Thymus (tissue), 11 donors: ENCODE results near the gene WIPF1. TPM values are rescaled to one million over a fixed set of nuclear protein-coding genes. Genes with fewer than 3 reads are reported as not detected.
"Not testable (repeated sequence)": the region's sequence is repeated elsewhere in the genome, so short reads cannot be mapped to it uniquely, and the experiment has no call there.

Source experiments
- DNase-seq, 9 donors: peaks; one replicate each; pipeline ENCODE4 v3.0.0-alpha.2; 2013; ENCODE audit warnings: low spot score in 9 of 9, low read depth in 6 of 9, missing footprints in 1 of 9
- H3K27ac ChIP-seq, 2 donors: one replicate each; pipeline ENCODE4 v1.5.1; 2013; ENCODE audit warnings: control low read depth in 1 of 2, low read depth in 1 of 2, low read length in 1 of 2, mild to moderate bottlenecking in 1 of 2, moderate library complexity in 1 of 2
- H3K27me3 ChIP-seq, 2 donors: one replicate each; pipeline ENCODE4 v1.5.1; 2013; ENCODE audit warnings: low read length in 1 of 2; ENCODE audit not compliant: control insufficient read depth in 2 of 2, insufficient read depth in 1 of 2
- H3K36me3 ChIP-seq, 2 donors: one replicate each; pipeline ENCODE4 v1.5.1; 2013; ENCODE audit warnings: low read length in 1 of 2, mild to moderate bottlenecking in 1 of 2, moderate library complexity in 1 of 2; ENCODE audit not compliant: control insufficient read depth in 2 of 2, insufficient read depth in 2 of 2
- H3K4me1 ChIP-seq, 2 donors: one replicate each; pipeline ENCODE4 v1.5.1; 2013; ENCODE audit warnings: low read length in 2 of 2; ENCODE audit not compliant: control insufficient read depth in 2 of 2, insufficient read depth in 2 of 2
- H3K4me3 ChIP-seq, 2 donors: one replicate each; pipeline ENCODE4 v1.5.1; 2013; ENCODE audit warnings: low read length in 2 of 2, control low read depth in 1 of 2, mild to moderate bottlenecking in 1 of 2
- H3K9me3 ChIP-seq, 2 donors: one replicate each; pipeline ENCODE4 v1.5.1; 2013; ENCODE audit warnings: low read length in 1 of 2, mild to moderate bottlenecking in 1 of 2; ENCODE audit not compliant: control insufficient read depth in 2 of 2, insufficient read depth in 1 of 2
- WGBS: extraction: QIAGEN DNeasy Blood & Tissue Kit; methylation state at CpG from one replicate; pipeline ENCODE4 v1.1.7; 2013; 5-methylcytosine and 5-hydroxymethylcytosine counted together
- polyA plus RNA-seq: library from polyadenylated mRNA; stranded (reverse); fragments of 200-250 nt; gene quantifications from one replicate; pipeline ENCODE4 v1.2.3, GENCODE V29; 2013
- total RNA-seq: library from RNA; stranded (reverse); fragments of 120-200 nt; gene quantifications from one replicate; pipeline ENCODE4 v1.2.4, GENCODE V29; 2013
- donor health status: healthy.

Gene WIPF1
- total and polyA plus RNA-seq, 2 donors, result 21.9 to 65.0 TPM

DNA sequence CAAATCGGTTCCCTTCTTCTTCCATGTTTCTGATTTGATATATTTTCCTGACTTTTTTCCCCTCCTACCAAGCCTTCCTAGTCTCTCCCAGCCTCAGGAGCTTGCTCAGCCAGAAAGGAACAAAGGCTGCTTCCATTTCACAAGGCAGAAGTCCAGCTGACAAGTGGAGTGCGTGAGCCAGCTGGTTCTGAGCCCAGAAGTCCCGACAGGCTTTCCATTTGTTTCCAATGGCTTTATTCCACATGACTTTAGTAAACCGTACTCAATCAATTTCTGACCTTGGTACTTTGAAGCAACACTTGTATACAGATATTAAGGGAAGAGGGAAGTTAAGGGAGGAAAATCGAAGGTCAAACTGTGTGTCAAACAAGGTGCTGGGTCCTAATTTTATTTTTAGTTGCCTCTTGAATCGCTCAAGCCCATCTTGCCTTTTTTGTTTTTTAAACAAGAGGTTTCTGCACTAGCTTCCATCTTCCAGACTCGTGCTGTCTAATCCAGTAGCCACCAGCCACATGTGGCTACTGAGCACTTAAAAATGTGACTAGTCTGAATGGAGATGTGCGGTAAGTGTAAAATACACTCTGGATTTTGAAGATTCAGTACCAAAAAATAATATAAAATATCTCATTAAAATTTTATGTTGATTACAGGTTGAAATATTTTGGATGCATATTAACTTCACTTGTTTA is 36.2 kb downstream of the WIPF1 start:
- Histone ChIP-seq H3K4me3 (no peak overlapping the region), H3K27ac (no peak overlapping the region), H3K4me1 (no peaks in the 10 kb centered on the region), H3K9me3 (no peaks in the 10 kb centered on the region), H3K36me3 (peaks cover 33 to 67% of the 10 kb centered on the region in 2 donors), H3K27me3 (no peaks in the 10 kb centered on the region)
- WGBS, result 96% methylated on average over 8 of the region's 8 CpGs
- no peak for DNase-seq

DNA sequence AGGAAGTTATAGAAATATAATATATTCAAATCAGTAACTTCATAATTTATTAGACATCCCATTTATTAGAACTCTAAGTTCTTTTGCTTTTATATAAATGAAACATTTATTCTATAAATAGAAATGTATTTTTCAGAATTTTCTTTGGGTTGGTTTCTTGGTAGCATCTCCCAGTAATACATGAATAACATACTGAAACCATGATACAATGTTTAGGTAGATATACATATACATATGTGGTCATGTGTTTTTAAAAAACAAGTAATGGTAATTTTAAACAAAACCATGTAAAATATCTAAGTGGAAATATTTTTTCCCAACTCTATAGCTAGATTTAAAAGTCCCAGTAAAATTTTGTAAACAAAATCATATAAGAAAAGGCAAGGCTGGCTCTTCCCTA is 36.9 kb downstream of the WIPF1 start:
- Histone ChIP-seq H3K36me3 (peaks cover 32 to 61% of the 10 kb centered on the region in 2 donors), H3K4me3 (no peak overlapping the region), H3K27ac (no peak overlapping the region), H3K9me3 (no peaks in the 10 kb centered on the region), H3K27me3 (no peaks in the 10 kb centered on the region), H3K4me1 (no peaks in the 10 kb centered on the region)
- no peak for DNase-seq

DNA sequence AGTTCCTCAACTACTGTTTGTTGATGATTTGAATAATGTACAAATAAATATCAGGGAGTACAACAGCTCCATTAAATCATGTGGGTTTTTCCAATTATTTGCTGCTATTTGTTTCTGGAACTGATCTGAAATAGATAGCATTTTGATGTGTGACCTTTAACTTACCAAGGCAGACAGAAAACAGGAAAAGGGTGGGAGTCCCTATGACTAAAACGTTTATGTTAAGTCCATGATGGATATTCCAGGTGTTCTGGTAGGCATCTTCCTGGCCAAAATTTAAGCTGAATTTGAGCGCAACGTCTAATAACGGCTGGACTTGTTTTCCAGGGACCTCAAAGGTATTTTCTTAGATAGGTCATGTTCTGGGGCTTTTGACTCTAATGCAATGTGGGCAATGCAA is 41.6 kb downstream of the WIPF1 start:
- Histone ChIP-seq H3K36me3 (peaks cover under 1 to 18% of the 10 kb centered on the region in 2 donors), H3K27me3 (no peaks in the 10 kb centered on the region), H3K4me3 (no peak overlapping the region), H3K27ac (no peak overlapping the region), H3K9me3 (peaks cover 0 to 6% of the 10 kb centered on the region in 2 donors), H3K4me1 (no peaks in the 10 kb centered on the region)
- WGBS, result 85% methylated on average over 4 of the region's 4 CpGs
- no peak for DNase-seq

DNA sequence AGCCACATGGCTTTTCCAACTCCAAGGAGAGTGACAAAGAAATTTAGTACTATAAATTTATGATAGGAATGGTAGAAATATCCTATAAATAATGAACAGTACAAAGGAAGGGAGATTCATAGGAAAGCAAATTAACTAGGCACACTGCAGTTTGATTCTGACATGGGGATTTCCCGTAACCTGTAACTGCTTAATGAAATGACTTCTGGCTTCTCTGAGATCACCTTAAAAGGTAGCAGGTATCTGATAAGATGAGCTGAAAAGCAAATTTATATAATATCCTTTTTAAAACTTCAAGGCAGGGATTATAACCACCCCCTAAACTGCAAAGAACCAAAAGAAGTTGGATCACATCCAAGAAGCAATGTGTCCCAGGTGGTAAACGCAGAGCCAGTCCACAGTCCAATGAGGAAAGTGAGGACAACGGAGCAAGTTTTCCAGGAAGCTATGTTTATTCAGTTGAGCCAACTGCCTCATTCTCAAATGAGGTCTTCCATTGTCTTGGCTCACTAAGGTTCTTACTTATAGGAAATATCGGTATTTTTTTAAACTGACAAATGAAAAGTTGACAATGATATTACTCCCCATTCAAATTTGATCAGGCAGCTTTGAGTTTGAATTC is 43.0 kb downstream of the WIPF1 start:
- 90% methylated on average over 4 of the region's 4 CpGs for WGBS

DNA sequence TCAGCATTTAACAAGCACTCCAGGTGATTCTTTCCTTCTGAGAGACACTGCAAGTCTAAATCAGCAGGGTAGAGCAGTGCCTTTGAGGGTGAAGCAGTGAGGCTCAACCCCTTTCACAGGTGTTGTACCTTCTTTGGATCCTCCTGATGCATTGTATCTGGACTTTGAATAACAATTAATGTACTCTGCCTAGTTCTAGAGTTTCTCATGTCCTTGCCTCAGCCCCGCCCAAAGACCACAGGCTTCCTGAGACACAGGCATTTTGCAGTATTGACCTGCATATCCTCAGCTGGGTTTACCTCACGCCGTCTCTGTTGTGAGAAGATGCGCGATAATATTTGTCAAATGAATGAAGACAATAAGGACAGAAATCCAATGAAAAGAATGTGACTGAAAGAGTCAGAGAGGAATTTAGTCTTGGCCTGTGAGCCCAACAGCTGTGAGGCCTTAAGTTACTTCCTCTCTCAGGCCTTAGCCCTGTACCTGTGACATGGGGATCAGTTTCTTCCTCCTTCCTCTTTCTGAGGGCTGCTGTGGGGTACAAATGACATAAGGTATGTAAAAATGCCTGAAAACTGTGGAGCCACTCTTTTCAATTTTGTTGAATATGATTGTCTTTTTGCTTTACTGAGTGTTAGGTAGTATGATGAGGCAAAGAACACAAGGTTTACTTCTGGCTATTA is 43.7 kb downstream of the WIPF1 start:
- no peak overlapping the region for H3K27ac ChIP-seq
- H3K4me1 ChIP-seq, result no peaks in the 10 kb centered on the region
- H3K36me3 ChIP-seq, result peaks cover 0 to 10% of the 10 kb centered on the region in 2 donors
- 74% methylated on average over 5 of the region's 5 CpGs for WGBS
- no peaks in the 10 kb centered on the region for H3K27me3 ChIP-seq
- no peak overlapping the region for H3K4me3 ChIP-seq
- H3K9me3 ChIP-seq, result peaks cover 0 to 6% of the 10 kb centered on the region in 2 donors
- no peak for DNase-seq

More for the DNA sequence above, 43.0 kb downstream of the WIPF1 start:
- H3K27me3 ChIP-seq, result no peaks in the 10 kb centered on the region
- H3K9me3 ChIP-seq, result peaks cover 0 to 6% of the 10 kb centered on the region in 2 donors
- no peak overlapping the region for H3K4me3 ChIP-seq
- H3K27ac ChIP-seq, result no peak overlapping the region
- H3K4me1 ChIP-seq, result no peaks in the 10 kb centered on the region
- DNase-seq, result no peak
- peaks cover 0 to 16% of the 10 kb centered on the region in 2 donors for H3K36me3 ChIP-seq

DNA sequence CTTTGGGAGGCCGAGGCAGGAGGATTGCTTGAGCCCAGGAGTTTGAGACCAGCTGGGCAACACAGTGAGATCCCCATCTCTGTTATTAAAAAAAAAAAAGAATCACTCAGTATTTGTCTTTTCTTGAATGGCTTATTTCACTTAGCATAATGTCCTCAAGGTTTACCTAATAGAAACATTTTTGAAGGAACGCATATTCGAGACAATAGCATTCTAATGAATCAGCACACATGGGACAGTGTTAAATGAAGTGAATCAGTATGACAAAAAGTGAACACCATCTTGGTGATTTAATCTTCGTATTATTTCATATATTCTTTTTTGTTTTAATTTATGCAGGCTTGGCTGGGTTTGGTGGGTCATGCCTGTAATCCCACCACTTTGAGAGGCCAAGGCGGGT is 44.7 kb downstream of the WIPF1 start:
- no peaks in the 10 kb centered on the region for H3K27me3 ChIP-seq
- no peak overlapping the region for H3K27ac ChIP-seq
- 98% methylated on average over 5 of the region's 5 CpGs for WGBS
- H3K4me3 ChIP-seq, result no peak overlapping the region
- peaks cover 0 to 2% of the 10 kb centered on the region in 2 donors for H3K36me3 ChIP-seq
- H3K4me1 ChIP-seq, result no peaks in the 10 kb centered on the region
- no peak for DNase-seq
- peaks cover 0 to 6% of the 10 kb centered on the region in 2 donors for H3K9me3 ChIP-seq

DNA sequence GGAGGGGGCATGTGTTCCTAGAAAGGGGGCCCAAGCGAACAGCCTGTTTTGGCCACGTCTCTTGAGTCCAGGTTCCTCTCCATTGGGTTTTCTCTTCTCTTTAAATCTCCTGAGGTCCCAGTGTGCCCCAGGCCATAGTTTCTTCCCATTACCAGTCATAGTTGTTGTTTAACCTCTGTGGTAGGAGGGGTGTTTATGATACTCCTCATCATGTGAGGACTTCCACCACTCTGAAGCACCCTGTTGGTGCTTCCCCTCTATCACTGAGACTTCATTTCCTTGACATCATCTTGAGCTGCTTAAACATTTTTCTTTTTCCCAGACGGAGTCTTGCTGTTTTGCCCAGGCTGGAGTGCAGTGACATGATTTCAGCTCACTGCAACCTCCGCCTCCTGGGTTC is 45.9 kb downstream of the WIPF1 start:
- H3K27me3 ChIP-seq, result no peaks in the 10 kb centered on the region
- peaks cover 0 to 6% of the 10 kb centered on the region in 2 donors for H3K9me3 ChIP-seq
- no peak overlapping the region for H3K4me3 ChIP-seq
- H3K4me1 ChIP-seq, result peaks cover 0 to 4% of the 10 kb centered on the region in 2 donors
- H3K27ac ChIP-seq, result no peak overlapping the region
- WGBS, result 98% methylated on average over 4 of the region's 4 CpGs
- H3K36me3 ChIP-seq, result no peaks in the 10 kb centered on the region
- DNase-seq, result no peak

DNA sequence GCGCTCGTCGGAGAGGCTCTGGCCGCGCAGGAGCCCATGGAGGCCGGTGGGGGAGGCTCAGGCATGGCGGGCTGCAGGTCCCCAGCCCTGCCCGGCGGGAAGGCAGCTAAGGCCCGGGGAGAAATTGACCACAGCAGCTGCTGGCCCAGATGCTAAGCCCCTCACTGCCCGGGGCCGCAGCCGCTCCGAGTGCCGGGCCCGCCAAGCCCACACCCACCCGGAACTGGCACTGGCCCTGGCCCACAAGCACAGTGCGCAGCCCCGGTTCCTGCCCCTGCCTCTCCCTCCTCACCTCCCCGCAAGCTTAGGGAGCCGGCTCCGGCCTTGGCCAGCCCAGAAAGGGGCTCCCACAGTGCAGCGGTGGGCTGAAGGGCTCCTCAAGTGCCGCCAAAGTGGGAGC is 49.0 kb downstream of the WIPF1 start:
- not testable (repeated sequence) for H3K9me3 ChIP-seq, H3K27ac ChIP-seq, DNase-seq, H3K4me1 ChIP-seq, H3K4me3 ChIP-seq, H3K36me3 ChIP-seq, H3K27me3 ChIP-seq
- 90% methylated on average over 24 of the region's 24 CpGs for WGBS

DNA sequence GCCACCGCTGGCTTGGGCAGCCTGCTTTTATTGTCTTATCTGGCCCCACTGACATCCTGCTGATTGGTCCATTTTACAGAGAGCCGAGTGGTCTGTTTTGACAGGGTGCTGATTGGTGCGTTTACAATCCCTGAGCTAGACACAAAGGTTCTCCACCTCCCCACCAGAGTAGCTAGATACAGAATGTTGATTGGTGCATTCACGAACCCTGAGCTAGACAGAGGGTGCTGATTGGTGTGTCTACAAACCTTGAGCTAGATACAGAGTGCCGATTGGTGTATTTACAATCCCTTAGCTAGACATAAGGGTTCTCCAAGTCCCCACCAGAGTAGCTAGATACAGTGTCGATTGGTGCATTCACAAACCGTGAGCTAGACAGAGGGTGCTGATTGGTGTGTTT is 49.6 kb downstream of the WIPF1 start:
- not testable (repeated sequence) for H3K9me3 ChIP-seq, DNase-seq, H3K4me1 ChIP-seq, H3K27me3 ChIP-seq, H3K36me3 ChIP-seq, H3K4me3 ChIP-seq, H3K27ac ChIP-seq
- WGBS, result 98% methylated on average over 7 of the region's 7 CpGs
